Loucy (cell line): ENCODE results near the gene HSF5.

ENCODE experiments used
- EZH2phosphoT487 ChIP-seq: fragments of 200-600 bp; IDR thresholded peaks from 2 replicates; pipeline ENCODE4 v1.6.1; 2018; ENCODE audit warnings: antibody characterized with exemption, mild to moderate bottlenecking, moderate library complexity, borderline replicate concordance
- TF ChIP-seq, protein P1 (sequence below): fragments of 200-600 bp; sonication (generic); conservative IDR thresholded peaks from 2 replicates; pipeline ENCODE4 v1.5.1; 2014; ENCODE audit warnings: mild to moderate bottlenecking, antibody characterized with exemption, low read length

GRCh38 chr17:58376472-58377000, 111.7 kb downstream of the HSF5 start:
- TF ChIP-seq, protein P1, sequence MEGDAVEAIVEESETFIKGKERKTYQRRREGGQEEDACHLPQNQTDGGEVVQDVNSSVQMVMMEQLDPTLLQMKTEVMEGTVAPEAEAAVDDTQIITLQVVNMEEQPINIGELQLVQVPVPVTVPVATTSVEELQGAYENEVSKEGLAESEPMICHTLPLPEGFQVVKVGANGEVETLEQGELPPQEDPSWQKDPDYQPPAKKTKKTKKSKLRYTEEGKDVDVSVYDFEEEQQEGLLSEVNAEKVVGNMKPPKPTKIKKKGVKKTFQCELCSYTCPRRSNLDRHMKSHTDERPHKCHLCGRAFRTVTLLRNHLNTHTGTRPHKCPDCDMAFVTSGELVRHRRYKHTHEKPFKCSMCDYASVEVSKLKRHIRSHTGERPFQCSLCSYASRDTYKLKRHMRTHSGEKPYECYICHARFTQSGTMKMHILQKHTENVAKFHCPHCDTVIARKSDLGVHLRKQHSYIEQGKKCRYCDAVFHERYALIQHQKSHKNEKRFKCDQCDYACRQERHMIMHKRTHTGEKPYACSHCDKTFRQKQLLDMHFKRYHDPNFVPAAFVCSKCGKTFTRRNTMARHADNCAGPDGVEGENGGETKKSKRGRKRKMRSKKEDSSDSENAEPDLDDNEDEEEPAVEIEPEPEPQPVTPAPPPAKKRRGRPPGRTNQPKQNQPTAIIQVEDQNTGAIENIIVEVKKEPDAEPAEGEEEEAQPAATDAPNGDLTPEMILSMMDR, result no peak
- TF ChIP-seq EZH2phosphoT487, result no peak
